ENCODE measurements around the gene EGF.
A peak's percentile ranks its signal among the peaks of the same experiment; 100 is the strongest.

Gene EGF

GRCh38 chr4:109959195-109959594 is 46.5 kb downstream of the EGF start:
- DNase-seq, result no peak

GRCh38 chr4:109962401-109962800 is 49.7 kb downstream of the EGF start:
- no peak for DNase-seq

- no peak for DNase-seq
Measured at GRCh38 chr4:109966891-109967481, 54.3 kb downstream of the EGF start.

DNA sequence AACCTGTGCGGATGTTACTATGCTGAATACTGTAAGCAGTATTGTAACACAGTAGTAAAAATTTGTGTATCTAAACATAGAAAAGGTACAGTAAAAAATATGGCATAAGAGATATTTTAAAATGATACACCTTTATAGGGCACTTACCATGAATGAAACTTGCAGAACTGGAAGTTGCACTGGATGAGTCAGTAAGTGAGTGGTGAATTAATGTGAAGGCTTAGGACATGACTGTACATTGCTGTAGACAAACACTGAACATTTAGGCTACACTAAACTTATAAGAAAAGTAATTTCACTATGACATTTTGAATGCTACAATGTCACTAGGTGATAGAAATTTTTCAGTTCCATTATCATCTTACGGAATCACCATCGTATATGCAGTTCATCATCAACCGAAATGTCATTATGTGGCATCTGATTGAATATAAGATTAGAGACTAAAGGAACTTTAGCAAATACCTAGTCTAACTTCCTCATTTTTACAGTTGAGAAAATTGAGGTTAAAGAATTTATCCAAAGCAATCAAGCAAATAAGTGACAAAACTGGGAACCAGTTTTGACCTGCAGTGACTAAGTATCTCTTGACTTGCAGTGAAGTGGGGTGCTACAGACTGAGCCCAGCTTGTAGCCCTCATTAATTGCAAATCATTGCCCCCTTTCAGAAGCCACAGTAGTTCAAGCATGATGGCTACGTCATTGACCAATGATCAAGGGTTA is 55.3 kb downstream of the EGF start:
- DNase-seq, result no peak

GRCh38 chr4:109969087-109969486 is 56.4 kb downstream of the EGF start:
- no peak for DNase-seq

DNA sequence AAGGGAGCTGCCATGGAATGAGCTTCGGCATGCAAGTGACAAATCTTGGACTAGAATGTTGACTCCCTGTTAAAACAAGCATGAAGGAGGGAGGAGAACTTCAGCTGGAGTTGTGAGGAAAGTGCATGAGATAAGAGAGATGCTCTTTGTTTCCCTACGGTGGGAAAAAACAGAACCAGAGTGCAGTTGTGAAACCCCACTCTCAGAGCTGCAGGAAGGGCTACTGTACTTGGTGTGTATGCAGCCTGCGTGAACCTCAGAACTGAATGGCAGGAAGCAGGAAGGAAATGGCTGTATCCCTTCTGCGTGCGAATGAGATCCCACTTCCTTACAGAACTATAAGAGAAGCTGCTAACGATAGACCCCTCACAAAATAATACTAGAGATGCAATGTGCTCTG is 57.2 kb downstream of the EGF start:
- DNase-seq, result peak in 2 of 51 donors; percentile 1 to 4

DNA sequence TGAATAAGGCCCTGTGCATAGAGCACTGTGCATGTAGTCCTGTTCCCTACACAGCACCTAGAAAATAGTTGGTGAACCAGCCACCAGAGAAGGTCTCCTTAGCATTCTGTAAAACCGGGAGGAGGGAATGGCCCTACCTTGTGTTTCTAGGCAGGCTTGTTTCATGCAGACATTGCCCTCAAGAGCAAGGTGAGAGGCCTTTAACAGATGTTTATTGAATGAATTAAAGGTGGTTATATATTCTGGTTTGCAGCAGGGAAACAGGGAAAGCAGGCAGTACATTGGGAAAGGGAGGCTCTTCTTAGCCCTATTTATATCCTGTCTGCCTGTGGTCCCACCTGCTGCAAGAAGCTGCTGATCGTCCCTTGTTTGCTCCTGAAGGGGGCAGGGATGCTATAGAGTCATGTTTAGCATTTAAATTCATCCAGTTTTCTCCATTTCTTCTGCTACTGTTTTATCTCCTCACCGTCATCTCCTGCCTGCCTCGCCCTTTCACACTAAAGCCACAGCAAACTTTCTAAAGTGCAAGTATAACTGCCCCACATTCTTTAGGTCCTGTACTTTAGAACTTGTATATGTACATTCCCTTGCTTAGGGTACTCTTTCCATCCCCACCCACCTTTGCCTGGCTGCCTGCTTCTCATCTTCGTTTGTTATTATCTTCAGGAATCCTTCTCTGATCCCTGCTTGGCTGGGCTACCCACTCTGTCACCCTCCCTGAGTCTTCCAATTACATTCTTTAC is 60.3 kb downstream of the EGF start:
- DNase-seq, result no peak

GRCh38 chr4:109973529-109973905 is 60.8 kb downstream of the EGF start:
- DNase-seq, result no peak

DNA sequence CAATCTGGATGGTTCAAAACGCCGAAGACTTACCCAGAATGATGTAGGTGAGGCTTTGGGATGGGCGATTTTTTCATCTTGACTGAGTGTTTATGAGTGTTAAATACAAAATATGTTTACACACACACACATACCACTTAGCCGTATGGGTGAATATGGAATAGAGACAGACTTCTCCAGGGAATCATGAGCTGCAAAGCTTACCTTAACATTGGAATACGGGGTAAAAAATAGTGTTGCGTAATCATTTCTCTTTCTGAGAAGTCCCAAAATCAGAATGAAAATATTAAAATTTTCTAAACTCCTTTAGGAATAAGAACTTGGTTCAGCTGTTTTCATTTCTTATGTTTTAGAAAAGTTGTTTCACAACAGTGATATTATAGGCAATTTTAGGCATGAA is 63.5 kb downstream of the EGF start:
- DNase-seq, result no peak

GRCh38 chr4:109977854-109978501 is 65.3 kb downstream of the EGF start:
- no peak for DNase-seq

DNA sequence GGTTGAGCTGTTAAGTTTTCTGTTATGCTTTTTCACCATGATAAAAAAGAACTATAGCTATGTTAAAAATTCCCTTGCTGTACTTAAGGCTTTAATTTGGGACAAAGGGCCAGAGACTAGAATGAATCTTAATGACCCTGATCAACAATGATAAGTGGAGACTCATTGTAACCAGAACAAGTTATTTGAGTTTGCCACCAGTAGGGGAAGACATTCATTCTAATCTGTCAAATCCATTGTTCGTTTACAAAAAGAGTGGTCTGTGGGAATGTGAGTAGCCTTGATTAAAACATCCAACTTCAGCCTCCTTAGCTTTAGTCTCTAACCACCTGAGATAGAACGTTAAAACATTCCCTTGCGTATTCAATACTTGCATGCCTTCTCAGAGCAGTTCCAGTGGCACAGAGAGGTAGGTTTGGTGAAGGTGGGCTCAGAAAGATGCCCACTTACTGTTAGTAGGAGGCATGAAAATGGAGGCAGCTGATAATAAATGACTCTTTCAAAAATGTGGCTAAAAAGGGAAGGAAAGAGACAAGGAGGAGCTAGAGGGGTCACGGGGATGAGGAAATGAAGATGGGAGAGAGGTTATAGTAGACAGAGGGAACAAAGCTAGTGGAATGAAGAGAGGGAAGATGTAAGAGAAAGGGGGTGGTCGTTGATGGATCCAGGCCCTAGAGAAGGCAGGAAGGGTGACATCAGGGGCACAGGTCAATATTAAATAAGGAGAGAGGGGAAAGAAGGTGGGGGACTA is 66.2 kb downstream of the EGF start:
- no peak for DNase-seq

DNA sequence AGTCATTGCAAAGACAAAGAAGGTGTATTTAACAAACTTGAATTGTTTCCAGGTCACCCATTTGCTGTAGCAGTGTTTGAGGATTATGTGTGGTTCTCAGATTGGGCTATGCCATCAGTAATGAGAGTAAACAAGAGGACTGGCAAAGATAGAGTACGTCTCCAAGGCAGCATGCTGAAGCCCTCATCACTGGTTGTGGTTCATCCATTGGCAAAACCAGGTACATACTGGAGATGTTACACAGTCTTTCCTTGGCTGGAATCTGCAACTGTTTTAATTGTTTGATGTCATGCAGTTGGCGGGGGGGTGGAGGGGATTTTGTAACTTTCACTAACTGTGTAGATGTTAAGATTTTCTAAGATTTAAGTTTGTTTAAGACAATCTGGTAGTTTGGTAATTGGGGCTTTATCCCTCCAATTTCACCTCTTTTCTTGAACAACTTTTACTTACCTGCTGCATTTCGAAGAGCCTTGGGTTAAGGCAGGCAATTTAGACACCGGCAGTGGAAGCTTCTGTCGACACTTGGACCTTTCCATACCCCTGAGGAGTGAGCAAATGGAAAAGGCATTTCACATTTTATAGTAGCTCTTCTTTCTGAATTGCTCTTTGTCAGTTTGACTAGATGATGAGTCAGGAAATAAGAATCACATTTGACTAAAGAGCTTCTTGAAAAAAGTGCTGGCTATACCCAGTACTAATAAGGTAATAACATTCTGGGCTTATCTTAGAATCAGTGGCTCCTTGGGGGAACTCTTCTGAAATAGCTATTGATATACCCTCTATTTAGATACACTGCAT is 67.4 kb downstream of the EGF start:
- DNase-seq, result no peak

GRCh38 chr4:109981936-109982335 is 69.3 kb downstream of the EGF start:
- no peak for DNase-seq

GRCh38 chr4:109982521-109982920 is 69.8 kb downstream of the EGF start:
- DNase-seq, result no peak

DNA sequence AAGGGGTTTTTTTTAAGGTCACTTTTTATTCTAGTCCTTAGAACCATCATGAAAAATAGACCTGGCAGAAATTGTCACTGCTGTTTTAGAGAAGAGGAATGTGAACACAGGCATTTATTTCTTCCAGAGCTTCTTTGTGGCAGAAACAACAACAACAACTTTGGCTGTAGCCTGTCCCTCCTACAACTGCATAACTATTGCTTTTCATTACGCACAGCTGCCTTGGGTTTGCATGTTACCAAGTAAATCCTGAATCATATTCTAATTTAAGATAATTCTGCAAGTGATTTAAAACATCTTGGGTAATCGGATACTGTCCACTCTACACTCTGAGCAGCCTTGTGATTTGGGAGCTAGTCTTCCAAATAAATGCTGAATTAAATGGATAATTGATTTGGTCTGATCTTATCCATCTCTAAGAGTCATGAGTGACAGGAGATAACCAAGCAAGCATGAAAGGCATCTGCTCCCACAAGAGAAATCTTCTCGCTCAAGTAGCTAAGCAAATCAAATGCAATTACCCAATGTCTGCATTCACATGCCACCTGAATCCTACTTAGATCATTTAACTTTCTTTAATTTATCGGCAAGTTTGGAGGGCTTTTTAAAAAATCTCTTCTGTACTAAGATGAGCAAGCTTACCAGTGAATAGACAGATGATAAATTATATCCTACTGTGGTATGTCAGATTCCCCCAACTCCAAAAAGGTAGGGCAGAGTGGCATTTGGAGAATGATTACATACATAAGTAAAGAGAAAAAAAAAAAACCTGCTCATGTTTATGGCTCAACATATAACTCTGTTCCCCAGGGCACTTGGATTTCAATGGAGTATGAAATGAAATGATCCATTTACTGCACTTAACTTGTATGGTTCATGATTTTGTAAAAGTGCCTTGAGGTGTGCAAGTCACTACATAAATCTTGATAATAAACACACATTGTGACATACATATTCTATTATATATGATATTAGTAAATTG is 73.6 kb downstream of the EGF start:
- no peak for DNase-seq

- DNase-seq, result no peak
Measured at GRCh38 chr4:109989044-109989443, 76.4 kb downstream of the EGF start.

GRCh38 chr4:109989618-109990017 is 76.9 kb downstream of the EGF start:
- no peak for DNase-seq

GRCh38 chr4:109990261-109991257 is 77.9 kb downstream of the EGF start:
- peak in 1 of 51 donors; percentile 6 for DNase-seq
